ENCODE data around the gene PSMA6. TPM values are rescaled to one million over a fixed set of nuclear protein-coding genes. Genes with fewer than 3 reads are reported as not detected.
"Not testable (repeated sequence)": the region's sequence is repeated elsewhere in the genome, so short reads cannot be mapped to it uniquely, and the experiment has no call there.

Gene PSMA6
- total RNA-seq, 1 donor from 2014 or later, result 178 TPM

DNA sequence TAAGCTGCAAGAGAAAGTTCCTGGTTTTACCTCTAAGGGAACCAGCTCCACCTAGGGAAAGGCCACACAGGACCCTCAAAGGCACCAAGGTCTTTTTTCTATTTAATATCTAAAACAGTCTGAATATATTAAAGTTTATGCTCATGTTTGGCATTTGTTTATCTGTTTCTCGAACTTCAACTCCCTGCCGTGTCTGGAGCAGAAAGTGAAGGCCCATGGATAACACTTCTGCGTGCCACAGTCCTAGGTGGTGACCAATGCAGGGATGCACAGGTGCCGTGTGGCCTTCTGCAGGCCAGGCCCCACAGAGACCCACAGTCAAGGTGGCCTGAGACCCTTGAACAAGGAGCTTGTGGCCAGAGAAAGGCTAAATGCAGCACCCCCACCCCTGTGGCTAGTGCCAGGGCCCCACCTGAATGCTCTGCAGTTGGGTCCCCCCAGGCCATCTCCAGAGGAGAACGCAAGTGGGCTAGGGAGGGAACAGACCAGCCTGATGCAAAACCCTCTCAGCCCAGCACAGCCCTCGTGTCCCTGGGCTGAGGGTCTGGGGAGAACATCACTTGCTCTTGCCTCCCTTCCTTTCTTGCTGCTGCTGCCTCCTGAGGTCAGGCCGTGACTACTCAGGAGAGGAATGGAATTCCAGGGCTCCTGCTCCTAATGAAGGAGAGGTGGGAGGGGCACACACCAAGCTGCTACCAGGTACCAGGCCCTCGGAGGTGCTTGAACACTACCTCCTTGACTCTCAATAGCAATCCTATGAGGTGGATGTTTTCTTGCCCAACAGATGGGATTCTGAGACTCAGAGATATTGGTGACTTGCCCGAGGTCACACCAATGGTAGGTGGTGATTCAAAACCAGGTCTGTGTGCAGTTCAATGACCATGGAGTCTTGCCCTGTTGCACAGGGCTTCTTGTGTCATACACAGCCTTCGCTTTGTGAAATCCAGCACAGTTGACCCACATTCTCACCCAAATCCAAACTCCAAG lies 45.4 kb downstream of the PSMA6 start:
- DNase-seq (no peak), ATAC-seq (ENCODE audit: poor library complexity) (no peak)
- intact Hi-C loops (cut with DNase I), result loop anchor here (2.0 to 5.0 kb wide), 2 partner anchors 35 to 67 kb away; partner anchors contain the start of gene NFKBIA

DNA sequence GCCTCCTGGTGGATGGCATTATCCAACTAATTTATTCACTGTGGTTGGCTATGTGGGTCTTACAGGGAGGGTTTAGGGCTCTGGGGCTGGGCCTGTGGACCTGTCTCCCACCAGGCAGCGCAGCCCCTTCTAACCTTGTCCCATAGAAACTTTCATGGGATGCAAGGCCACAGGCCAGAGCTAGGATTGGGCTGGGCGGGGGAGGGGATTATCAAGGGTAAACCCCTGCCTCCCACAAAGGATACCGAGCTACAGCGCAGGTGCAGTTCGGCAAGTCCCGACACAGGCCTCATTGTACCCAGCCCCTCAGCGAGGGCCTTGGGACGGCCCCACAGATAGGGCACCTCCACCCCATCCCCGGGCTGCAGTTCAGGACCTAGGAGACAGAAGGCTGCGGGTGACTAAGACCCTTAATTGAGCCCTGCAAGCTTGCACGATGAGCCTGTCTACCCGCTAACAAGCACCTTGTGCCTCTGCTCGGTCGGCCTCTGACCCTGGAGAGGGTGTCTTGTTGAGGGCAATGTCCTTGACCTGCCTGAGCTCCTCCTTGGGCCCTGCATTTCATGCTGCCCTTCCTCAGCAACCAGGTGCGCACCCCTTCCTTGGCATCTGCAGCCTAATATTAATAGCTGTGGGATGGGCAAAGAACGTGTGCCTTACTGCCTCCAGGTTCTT lies 46.7 kb downstream of the PSMA6 start:
- no peak for ATAC-seq (ENCODE audit: poor library complexity)
- no peak for DNase-seq
- intact Hi-C loops (cut with DNase I), result loop anchor here (5.0 kb wide), 1 partner anchor 37 kb away; no protein-coding TSS in a partner anchor

DNA sequence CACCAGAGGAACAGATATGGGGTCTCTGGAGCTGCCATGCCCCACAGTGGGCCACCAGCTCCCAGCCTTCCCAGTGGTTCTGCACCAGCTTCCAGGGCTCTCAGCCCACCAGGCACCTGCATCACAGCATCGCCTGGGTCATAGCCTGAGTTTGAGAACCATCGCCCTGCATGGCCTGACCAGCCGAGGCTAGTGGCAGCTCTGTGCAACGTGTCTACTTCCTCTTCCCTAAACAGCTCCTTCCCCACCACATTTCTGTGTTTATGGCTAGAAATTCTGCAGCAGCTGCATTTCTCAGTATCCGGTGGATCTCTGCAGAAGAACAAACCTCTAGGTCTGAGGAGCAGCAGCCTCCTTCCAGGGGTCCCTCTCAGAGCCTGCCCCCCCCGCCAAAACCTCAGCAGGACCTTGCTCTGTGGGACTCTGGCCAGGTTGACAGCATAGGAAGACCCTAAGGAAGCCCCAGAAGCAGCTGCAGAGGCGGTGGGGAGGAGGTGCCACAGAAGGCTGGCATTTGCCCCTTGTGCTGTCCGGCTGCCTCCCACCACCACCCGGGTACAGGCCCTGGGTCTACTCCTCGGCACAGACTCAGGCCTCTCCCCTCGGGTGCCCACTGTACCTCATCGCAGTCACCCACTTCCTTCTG lies 47.7 kb downstream of the PSMA6 start:
- intact Hi-C loops (cut with DNase I), result loop anchor here (5.0 kb wide), 2 partner anchors 38 to 47 kb away; no protein-coding TSS in a partner anchor
- ATAC-seq (ENCODE audit: poor library complexity), result no peak
- DNase-seq, result peak; percentile 62

DNA sequence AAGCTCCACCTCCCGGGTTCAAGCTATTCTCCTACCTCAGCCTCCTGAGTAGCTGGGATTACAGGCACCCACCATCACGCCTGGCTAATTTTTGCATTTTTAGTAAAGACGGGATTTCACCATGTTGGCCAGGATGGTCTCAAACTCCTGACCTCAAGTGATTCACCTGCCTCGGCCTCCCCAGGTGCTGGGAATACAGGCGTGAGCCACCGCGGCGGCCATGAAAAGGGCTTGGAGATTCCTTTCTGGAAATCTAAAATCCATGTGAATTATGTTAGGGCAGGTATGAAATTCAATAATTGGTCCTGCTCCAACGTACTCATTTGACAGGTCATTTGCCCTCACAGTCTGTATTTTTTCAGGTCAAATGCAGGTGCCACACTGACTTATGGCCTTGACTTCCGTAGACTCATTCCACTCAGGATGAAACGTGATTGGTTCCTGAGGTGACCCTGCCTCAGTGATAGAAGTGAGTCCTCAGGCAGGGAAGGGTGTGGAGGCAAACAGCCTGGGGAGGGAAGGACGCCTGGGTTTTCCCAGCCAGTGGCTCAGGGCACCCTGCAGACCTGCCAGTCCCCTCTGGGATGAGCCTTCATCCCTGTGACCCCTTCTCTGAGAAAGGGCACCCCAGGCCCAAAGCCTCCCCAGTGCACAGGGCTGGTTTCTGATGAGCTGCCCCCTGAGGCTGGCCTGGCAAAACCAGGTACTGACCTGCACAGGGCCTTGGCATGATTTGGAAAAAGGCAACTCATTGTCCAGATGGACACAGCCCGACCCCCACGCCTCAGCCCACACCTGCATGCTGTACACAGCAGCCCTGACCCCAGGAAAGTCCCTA lies 48.7 kb downstream of the PSMA6 start:
- intact Hi-C loops (cut with DNase I), result loop anchor here (5.0 kb wide), 1 partner anchor 46 kb away; no protein-coding TSS in a partner anchor
- DNase-seq (no peak), ATAC-seq (ENCODE audit: poor library complexity) (no peak)

DNA sequence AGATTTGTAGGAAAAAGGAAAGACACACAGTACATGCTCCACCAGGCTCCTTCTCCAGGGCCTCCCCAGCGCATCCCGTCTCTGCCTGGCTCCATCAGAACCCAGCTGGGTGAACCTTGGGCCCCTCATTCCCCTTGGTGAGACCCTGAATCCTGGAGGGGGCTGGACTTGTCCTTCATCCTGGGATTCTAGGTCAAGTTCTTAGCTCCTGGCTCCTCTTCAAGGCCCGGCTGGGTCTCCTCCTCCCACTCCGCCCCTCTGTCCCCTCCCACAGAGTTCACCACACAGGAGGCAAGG lies 49.2 kb downstream of the PSMA6 start:
- intact Hi-C loops (cut with DNase I), result loop anchor here (5.0 kb wide), 1 partner anchor 46 kb away; no protein-coding TSS in a partner anchor
- ATAC-seq (ENCODE audit: poor library complexity), result no peak
- no peak for DNase-seq

DNA sequence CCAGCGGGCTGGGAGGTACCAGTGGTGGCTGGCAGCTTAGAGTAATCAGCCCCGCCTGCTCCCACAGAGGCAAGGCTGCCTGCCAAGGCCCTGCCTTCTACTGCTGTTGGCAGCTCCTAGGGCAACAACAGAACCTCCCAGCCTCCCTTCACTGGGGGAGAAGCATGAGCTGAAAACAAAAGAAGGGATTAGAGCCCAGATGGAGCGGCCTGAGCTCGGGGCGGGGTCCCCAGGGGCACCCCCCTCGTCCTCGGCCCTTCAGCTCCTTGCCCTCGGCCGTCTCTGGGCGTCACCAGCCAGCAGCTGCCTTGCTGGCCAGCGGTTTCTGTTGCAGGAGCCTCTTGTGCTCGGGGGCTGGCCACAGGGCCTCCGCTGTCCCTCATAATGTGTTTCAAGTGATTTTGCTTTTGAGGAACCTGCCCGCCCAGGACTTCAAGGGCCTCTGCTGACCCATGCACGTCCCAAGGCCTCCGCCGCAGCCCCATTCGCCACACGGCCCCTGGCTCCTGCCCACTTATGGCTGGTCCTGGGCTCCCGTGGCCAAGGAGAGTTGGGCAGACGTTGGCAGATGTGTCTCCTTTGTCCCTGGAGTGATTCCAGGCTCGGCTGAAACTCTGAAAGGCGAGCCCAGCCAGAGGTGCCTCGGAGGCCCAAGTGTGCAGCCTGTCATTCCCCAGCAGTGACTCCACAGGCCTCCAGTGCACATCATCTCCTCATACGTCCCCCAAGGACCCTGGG lies 49.7 kb downstream of the PSMA6 start:
- intact Hi-C loops (cut with DNase I), result loop anchor here (5.0 kb wide), 1 partner anchor 45 kb away; no protein-coding TSS in a partner anchor
- ATAC-seq (ENCODE audit: poor library complexity) (peak; percentile 93), DNase-seq (peak; percentile 98)

DNA sequence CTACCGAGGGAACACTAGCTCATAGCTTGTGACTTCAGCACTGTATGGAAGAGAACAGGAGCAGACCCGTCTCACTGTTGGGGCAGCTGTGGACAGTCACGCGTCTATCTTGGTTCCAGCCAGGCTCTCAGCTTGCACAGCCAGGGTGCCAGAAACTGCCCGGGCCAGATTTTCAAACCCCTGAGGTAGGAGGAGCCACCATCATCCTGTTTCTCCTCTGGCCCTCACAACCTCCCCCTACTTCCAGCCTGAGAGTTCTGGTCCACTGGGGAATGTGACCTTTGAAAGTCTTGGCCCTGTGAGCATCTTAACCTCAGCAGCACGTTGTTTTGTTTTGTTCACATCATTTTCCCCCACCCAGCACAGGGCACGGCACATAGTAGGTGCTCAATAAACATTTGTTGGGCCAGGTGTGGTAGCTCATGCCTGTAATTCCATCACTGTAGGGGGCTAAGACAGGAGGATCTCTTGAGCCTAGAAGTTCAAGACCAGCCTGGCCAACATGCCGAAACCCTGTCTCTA lies 50.4 kb downstream of the PSMA6 start:
- ATAC-seq (ENCODE audit: poor library complexity), result no peak
- peak; percentile 76 for DNase-seq
- intact Hi-C loops (cut with DNase I), result loop anchor here (5.0 kb wide), 1 partner anchor 45 kb away; no protein-coding TSS in a partner anchor

DNA sequence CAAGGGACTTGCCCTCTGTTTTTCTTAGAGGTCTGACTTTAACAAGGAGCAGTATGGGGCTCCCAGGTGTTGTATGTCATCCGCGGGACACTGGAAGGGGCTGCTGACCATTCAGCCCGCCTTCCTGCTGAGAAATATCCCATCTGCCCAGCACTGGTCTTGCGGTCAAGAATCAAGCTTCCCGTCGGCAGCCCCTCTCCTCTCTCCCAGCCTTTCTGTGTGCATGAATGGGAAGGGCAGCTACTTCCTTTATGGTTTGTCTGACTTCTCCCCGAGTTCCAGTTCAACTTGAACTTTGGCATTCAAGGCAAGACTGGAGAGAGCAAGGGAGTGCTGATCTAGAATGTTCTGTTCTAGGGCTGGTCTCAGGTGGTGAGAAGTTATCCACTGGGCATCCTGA lies 51.5 kb downstream of the PSMA6 start:
- DNase-seq, result no peak
- intact Hi-C loops (cut with DNase I), result loop anchor here (5.0 kb wide), 1 partner anchor 44 kb away; no protein-coding TSS in a partner anchor
- no peak for ATAC-seq (ENCODE audit: poor library complexity)

DNA sequence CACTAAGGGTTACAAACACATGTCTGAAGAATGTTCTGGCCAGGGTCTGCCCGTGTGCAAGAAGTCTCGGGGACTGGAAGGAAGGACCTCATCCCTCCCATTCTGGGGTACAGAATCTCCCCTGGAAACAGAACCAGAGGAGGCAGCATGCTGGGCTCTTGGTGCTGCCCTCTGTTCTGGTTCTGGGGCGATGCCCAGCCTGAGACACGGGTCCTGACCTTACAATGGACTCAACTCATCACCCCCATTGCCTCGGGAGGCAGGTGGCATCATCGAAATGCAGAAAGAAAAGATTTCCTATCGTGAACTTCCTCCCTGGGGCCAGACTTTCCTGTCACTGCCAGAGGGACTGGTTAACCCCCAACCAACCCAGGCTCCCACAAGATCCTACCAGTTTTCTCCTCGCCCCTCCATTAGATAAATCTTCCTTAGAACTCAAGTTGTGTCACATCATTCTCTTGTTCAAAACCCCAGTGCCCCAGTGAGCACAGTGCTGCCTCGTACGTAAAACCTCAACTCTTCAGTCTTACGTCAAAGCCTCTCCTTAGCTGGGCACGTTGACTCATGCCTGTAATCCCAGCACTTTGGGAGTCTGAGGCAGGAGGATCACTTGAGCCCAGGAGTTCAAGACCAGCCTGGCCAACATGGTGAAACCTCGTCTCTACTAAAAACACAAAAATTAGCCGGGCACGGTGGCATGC lies 52.1 kb downstream of the PSMA6 start:
- ATAC-seq (ENCODE audit: poor library complexity), result no peak
- no peak for DNase-seq
- intact Hi-C loops (cut with DNase I), result loop anchor here (5.0 kb wide), 1 partner anchor 43 kb away; no protein-coding TSS in a partner anchor

DNA sequence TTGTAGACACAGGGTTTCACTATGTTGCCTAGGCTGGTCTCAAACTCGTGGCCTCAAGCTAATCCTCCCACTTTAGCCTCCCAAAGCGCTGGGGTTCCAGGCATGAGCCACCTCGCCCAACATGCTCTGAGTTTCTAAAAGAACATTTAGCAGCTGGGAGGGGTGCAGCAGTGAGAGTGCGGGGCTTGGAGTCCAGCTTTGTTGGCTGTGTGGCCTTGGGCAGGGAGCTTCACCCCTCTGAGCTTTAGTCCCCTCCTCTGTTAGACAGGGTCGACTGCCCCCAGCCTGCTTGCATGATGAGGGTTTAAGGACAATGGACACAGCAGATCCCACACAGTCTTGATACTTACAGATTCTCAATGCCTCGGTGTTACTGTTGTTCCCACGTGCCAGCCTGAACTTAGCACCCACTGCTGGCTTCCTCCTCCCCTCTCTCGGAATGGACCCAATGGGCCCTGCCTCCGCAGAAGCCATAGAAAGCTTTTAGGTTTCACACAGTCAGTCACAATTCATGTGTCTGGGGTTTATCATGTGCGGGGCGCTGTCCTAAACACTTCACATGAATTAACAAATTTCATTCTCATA lies 54.6 kb downstream of the PSMA6 start:
- DNase-seq, result no peak
- intact Hi-C loops (cut with DNase I), result no loop called here
- ATAC-seq (ENCODE audit: poor library complexity), result no peak

DNA sequence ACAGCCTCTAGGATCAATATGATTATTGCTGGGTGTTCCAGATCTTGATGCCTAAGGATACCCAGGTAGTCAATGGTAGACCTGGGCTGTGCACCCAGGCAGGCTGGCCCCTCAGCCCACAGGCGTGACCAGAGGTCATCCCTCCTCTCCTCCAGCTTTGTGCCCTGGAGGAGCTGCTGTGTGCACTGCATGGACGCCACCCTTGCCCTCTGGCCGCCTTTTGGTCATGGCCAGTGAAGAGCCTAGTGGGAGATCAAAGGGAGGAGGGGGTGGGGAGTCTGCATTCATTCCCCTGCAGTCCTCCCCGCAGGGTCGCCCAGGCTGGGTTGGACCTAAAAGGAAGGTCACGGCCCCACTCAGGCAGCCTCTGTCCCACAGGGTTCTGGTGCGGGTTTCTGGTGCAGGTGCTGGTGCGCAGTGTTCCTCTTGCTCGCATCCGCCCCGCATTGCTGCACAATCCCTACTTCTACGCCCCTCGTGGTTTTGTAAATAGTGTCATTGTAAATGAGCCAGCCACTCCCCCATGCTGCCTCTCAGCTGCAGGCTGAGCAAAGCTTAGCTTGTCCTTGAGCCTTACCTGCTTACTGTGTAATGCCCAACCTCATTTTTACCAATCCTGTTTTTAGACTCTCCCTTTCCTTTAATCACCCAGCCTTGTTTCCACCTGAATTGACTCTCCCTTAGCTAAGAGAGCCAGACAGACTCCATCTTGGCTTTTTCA lies 55.3 kb downstream of the PSMA6 start:
- intact Hi-C loops (cut with DNase I), result no loop called here
- DNase-seq, result no peak
- ATAC-seq (ENCODE audit: poor library complexity), result no peak

DNA sequence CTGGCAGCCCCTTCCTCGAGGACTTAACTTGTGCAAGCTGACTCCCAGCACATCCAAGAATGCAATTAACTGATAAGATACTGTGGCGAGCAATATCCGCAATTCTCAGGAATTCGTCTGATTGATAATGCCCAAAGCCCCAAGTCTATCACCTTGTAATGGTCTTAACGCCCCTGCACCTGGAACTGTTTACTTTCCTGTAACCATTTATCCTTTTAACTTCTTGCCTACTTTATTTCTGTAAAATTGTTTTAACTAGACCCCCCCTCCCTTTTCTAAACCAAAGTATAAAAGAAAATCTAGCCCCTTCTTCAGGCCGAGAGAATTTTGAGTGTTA lies 55.8 kb downstream of the PSMA6 start:
- intact Hi-C loops (cut with DNase I); DNase-seq; ATAC-seq (ENCODE audit: poor library complexity): not testable (repeated sequence)

DNA sequence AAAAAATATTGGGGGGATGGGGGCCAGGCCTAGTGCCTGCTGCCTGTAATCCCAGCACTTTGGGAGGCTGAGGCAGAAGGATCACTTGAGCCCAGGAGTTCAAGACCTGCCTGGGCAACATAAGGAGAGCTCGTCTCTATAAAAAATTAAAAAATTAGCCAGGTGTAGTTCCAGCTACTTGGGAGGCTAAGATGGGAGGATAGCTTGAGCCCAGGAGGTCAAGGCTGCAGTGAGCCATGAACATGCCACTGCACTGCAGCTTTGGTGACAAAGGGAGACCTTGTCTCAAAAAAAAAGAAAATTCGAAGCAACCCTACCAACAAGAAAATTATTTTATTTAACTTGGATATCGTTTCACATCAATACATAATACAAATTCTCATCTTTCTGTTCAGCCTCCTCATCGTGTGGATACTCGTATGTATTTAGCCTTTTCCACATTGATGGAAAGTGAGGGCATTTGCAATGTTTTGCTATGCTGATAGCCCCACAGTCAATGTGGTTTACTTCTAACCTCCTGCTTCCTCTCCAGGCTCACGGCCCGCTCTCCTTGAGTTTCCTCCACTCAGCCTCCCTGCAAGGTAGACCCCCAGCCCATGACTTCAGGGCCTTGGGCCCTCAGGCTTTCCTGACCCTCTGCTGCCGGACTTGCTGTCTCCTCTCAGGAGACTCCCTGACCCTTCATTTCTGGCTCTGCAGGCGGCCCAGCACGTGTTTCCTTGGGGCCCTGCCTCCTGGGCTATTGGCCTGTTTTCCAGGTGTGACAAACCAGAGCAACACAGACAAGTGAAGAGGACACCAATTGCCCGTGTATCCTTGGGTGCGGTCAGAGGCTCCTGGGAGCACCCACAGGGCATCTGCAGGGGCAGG lies 57.5 kb downstream of the PSMA6 start:
- intact Hi-C loops (cut with DNase I), result no loop called here
- DNase-seq, result no peak

DNA sequence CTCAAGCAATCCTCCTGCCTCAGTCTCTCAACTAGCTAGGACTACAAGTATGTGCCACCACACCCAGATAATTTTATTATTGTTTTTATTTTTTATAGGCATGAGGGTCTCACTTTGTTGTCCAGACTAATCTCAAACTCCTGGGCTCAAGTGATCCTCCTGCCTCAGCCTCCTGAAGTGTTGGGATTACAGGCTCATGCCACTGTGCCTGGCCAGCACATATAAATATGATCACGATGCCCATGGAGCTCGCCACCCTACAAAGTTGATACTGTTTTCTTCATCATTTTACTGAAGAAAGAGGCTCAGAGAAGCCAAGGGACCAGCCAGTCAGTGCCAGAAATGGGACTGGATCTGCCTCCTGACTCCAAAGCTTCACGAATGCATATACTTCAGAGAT lies 59.3 kb downstream of the PSMA6 start:
- ATAC-seq (ENCODE audit: poor library complexity) (no peak), DNase-seq (no peak)
- intact Hi-C loops (cut with DNase I), result no loop called here

More for the DNA sequence above, 57.5 kb downstream of the PSMA6 start:
- no peak for ATAC-seq (ENCODE audit: poor library complexity)

DNA sequence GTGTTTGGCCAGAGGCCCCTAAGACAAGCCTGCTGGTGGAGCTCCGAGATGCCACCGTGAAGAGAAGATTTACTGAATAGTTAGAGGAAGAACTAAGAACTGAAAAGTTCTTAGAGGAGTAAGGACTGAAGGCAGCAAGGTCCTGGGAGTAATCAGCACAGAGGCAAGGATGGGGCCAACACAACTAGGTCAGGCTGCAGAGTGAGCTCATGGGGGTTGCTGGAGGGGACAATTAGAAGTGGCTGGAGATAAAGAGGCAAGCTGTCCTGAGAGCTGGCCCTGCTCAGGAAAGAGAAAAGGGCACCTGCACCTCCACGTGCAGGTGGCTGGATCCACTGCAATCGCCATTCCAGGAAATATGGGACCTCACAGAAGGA lies 59.7 kb downstream of the PSMA6 start:
- no peak for ATAC-seq (ENCODE audit: poor library complexity)

More for the DNA sequence above, 59.7 kb downstream of the PSMA6 start:
- intact Hi-C loops (cut with DNase I), result no loop called here
- DNase-seq, result no peak

Measured in Right ventricle myocardium superior (tissue), 1 donor.